ELR (cell line): ENCODE measurements around the gene GNL2.
"Not testable (repeated sequence)": the region's sequence is repeated elsewhere in the genome, so short reads cannot be mapped to it uniquely, and the experiment has no call there.

ENCODE experiments used
- DNase-seq: peaks from one replicate; pipeline ENCODE4 v3.0.0-alpha.2; 2015; ENCODE audit warnings: low read depth

GNL2 gene

GRCh38 chr1:37559080-37559479 lies 36.7 kb downstream of the GNL2 start:
- no peak for DNase-seq

GRCh38 chr1:37558411-37558810 lies 37.3 kb downstream of the GNL2 start:
- DNase-seq: no peak

- DNase-seq: no peak
Observed at GRCh38 chr1:37557402-37557801, 38.3 kb downstream of the GNL2 start.

GRCh38 chr1:37556712-37557196 lies 39.0 kb downstream of the GNL2 start, which contains the start of gene DNALI1:
Gene DNALI1, plus strand, starts transcription at chr1:37556940. Its CDS starts 55 bp downstream, at chr1:37556995.
- peak; percentile 62 for DNase-seq

GRCh38 chr1:37553927-37554808 lies 41.6 kb downstream of the GNL2 start, which contains the start of gene SNIP1:
Gene SNIP1, minus strand, starts transcription at chr1:37554293. Its CDS starts 64 bp downstream, at chr1:37554229.
- peak; percentile 95 for DNase-seq

GRCh38 chr1:37553598-37553926 lies 42.2 kb downstream of the GNL2 start:
- peak; percentile 39 for DNase-seq

GRCh38 chr1:37549341-37549740 lies 46.4 kb downstream of the GNL2 start:
- no peak for DNase-seq

- no peak for DNase-seq
Observed at GRCh38 chr1:37545019-37545418, 50.7 kb downstream of the GNL2 start.

GRCh38 chr1:37544530-37544929 lies 51.2 kb downstream of the GNL2 start:
- DNase-seq: no peak

- no peak for DNase-seq
Observed at GRCh38 chr1:37540036-37540785, 55.5 kb downstream of the GNL2 start.

- not testable (repeated sequence) for DNase-seq
Observed at GRCh38 chr1:37539154-37539553, 56.6 kb downstream of the GNL2 start.

GRCh38 chr1:37537378-37537777 lies 58.4 kb downstream of the GNL2 start:
- peak; percentile 55 for DNase-seq

GRCh38 chr1:37533317-37534093 lies 62.2 kb downstream of the GNL2 start:
- peak; percentile 36 for DNase-seq

- not testable (repeated sequence) for DNase-seq
Observed at GRCh38 chr1:37532418-37533156, 63.1 kb downstream of the GNL2 start.

GRCh38 chr1:37529888-37530287 lies 65.8 kb downstream of the GNL2 start:
- not testable (repeated sequence) for DNase-seq

- no peak for DNase-seq
Observed at GRCh38 chr1:37519613-37520012, 76.1 kb downstream of the GNL2 start.

- not testable (repeated sequence) for DNase-seq
Observed at GRCh38 chr1:37518929-37519328, 76.8 kb downstream of the GNL2 start.

- DNase-seq: not testable (repeated sequence)
Observed at GRCh38 chr1:37518241-37518640, 77.5 kb downstream of the GNL2 start.

- DNase-seq: no peak
Observed at GRCh38 chr1:37517569-37517968, 78.2 kb downstream of the GNL2 start.
